A673 (cell line): ENCODE data around the gene ZNHIT6. TPM values are rescaled to one million over a fixed set of nuclear protein-coding genes. Genes with fewer than 3 reads are reported as not detected.

ENCODE experiments used
- BruUV-seq: library from RNA; stranded (reverse); fragments of 400-500 nt; replicated peaks from 2 replicates; lab custom pipeline; 2021; lab: Mats Ljungman, UMichigan
- CTCF ChIA-PET: fragments of 300-600 bp; sonication (Branson Sonifier 250); formaldehyde crosslinking; loops from one replicate; lab custom pipeline; 2022; ENCODE audit warnings: antibody characterized with exemption; lab: Charles Lee
- POLR2A ChIA-PET: fragments of 300-600 bp; sonication (Branson Sonifier 250); formaldehyde crosslinking; loops from one replicate; lab custom pipeline; 2022; ENCODE audit warnings: antibody characterized with exemption; ENCODE audit not compliant: low non-redundant PET; lab: Charles Lee
- DNase-seq: peaks from one replicate; pipeline ENCODE4 v3.0.0-alpha.2; 2015; ENCODE audit warnings: low spot score
- H3K27ac ChIP-seq: fragments of 200-600 bp; sonication (generic); 2 replicates; pipeline ENCODE4 v1.5.1; 2016; ENCODE audit warnings: mixed run types, low read depth, mild to moderate bottlenecking, mixed read lengths, antibody characterized with exemption, low read length; ENCODE audit not compliant: poor library complexity, severe bottlenecking
- H3K27me3 ChIP-seq: fragments of 200-600 bp; sonication (generic); replicated peaks from 2 replicates; pipeline ENCODE4 v1.6.1; 2017; ENCODE audit warnings: mixed run types, low read depth, mild to moderate bottlenecking, mixed read lengths, antibody characterized with exemption, low read length; ENCODE audit not compliant: insufficient read depth, poor library complexity
- H3K36me3 ChIP-seq: fragments of 200-600 bp; sonication (generic); 2 replicates; pipeline ENCODE4 v1.6.1; 2016; ENCODE audit warnings: mixed run types, mild to moderate bottlenecking, mixed read lengths, antibody characterized with exemption, low read length; ENCODE audit not compliant: insufficient read depth, poor library complexity, severe bottlenecking
- H3K4me1 ChIP-seq: fragments of 200-600 bp; sonication (generic); 2 replicates; pipeline ENCODE4 v1.6.1; 2017; ENCODE audit warnings: mixed run types, mild to moderate bottlenecking, mixed read lengths, antibody characterized with exemption, low read length; ENCODE audit not compliant: insufficient read depth, poor library complexity, severe bottlenecking
- H3K4me3 ChIP-seq: fragments of 200-600 bp; sonication (generic); 2 replicates; pipeline ENCODE4 v1.5.1; 2016; ENCODE audit warnings: low read depth, mixed run types, mild to moderate bottlenecking, mixed read lengths, low read length; ENCODE audit not compliant: poor library complexity, severe bottlenecking
- H3K9me3 ChIP-seq: fragments of 200-600 bp; sonication (generic); 2 replicates; pipeline ENCODE4 v1.6.1; 2016; ENCODE audit warnings: mixed run types, low read depth, mild to moderate bottlenecking, mixed read lengths, antibody characterized with exemption, low read length; ENCODE audit not compliant: poor library complexity, severe bottlenecking
- EZH2 ChIP-seq: fragments of 200-600 bp; sonication (generic); IDR thresholded peaks from 2 replicates; pipeline ENCODE4 v1.6.1; 2017; ENCODE audit warnings: borderline replicate concordance, low read depth, mild to moderate bottlenecking, mixed read lengths, antibody characterized with exemption, low read length; ENCODE audit not compliant: poor library complexity, severe bottlenecking
- intact Hi-C: fragments of 100-400 bp; cut with micrococcal nuclease; formaldehyde crosslinking; loops from one replicate; pipeline ENCODE4 v1.10.0; 2022; ENCODE audit not compliant: unreplicated experiment
- total RNA-seq: library from RNA; stranded (reverse); gene quantifications from 2 replicates; pipeline ENCODE4 v1.2.3, GENCODE V29; 2021
- TF ChIP-seq, protein P1 (sequence below): fragments of 300-800, 200-600 bp; sonication (generic); conservative IDR thresholded peaks from 2 replicates; pipeline ENCODE4 v1.5.1; 2017; ENCODE audit warnings: low read depth, mild to moderate bottlenecking, antibody characterized with exemption, low read length, moderate library complexity, mixed read lengths

Gene ZNHIT6
- total RNA-seq, 1 experiment from 2014 or later, result 37.6 TPM

GRCh38 chr1:85623061-85623471, 85.2 kb downstream of the ZNHIT6 start:
- POLR2A ChIA-PET, result no interaction called here
- H3K9me3 ChIP-seq, result peaks cover 15% of the 10 kb centered on the region
- DNase-seq, result no peak
- peaks cover under 1% of the 10 kb centered on the region for H3K4me1 ChIP-seq
- peaks cover 9% of the 10 kb centered on the region for H3K36me3 ChIP-seq
- CTCF ChIA-PET, result no interaction called here
- H3K27ac ChIP-seq, result no peak overlapping the region
- BruUV-seq, result no TSS peak
- H3K4me3 ChIP-seq, result no peak overlapping the region
- TF ChIP-seq, protein P1, sequence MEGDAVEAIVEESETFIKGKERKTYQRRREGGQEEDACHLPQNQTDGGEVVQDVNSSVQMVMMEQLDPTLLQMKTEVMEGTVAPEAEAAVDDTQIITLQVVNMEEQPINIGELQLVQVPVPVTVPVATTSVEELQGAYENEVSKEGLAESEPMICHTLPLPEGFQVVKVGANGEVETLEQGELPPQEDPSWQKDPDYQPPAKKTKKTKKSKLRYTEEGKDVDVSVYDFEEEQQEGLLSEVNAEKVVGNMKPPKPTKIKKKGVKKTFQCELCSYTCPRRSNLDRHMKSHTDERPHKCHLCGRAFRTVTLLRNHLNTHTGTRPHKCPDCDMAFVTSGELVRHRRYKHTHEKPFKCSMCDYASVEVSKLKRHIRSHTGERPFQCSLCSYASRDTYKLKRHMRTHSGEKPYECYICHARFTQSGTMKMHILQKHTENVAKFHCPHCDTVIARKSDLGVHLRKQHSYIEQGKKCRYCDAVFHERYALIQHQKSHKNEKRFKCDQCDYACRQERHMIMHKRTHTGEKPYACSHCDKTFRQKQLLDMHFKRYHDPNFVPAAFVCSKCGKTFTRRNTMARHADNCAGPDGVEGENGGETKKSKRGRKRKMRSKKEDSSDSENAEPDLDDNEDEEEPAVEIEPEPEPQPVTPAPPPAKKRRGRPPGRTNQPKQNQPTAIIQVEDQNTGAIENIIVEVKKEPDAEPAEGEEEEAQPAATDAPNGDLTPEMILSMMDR, result no peak
- no peak for TF ChIP-seq EZH2
- no peaks in the 10 kb centered on the region for H3K27me3 ChIP-seq
- intact Hi-C loops, result no loop called here

DNA sequence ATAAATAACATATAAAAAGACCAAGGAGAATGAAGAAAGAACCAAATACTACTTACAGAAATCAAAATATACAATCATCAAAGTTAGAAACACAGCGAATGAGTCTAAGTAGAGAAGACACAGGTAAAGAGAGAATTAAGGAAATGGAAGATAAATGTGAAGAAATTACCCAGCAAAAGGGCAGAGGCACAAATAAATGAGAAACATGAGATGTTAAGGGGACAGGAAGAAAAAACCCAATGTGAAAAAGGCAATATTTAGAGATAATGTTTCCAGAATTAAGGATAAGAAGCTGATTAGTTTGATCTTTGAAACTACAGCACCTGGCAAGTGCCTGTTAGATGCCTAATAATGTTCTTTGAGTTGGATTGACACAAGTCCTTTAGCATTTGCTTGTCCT, 86.8 kb downstream of the ZNHIT6 start:
- H3K4me3 ChIP-seq, result no peak overlapping the region
- no peaks in the 10 kb centered on the region for H3K27me3 ChIP-seq
- no TSS peak for BruUV-seq
- ChIA-PET CTCF (no interaction called here), POLR2A (no interaction called here)
- peaks cover 9% of the 10 kb centered on the region for H3K36me3 ChIP-seq
- TF ChIP-seq, protein P1, result no peak
- no peak for TF ChIP-seq EZH2
- intact Hi-C loops, result no loop called here
- DNase-seq, result no peak
- H3K27ac ChIP-seq, result no peak overlapping the region
- H3K4me1 ChIP-seq, result no peaks in the 10 kb centered on the region
- H3K9me3 ChIP-seq, result peaks cover 15% of the 10 kb centered on the region

GRCh38 chr1:85617633-85618100, 90.6 kb downstream of the ZNHIT6 start:
- no peak for TF ChIP-seq EZH2
- TF ChIP-seq, protein P1, result no peak
- Histone ChIP-seq H3K27ac (no peak overlapping the region), H3K36me3 (peaks cover 9% of the 10 kb centered on the region), H3K4me3 (no peak overlapping the region), H3K27me3 (no peaks in the 10 kb centered on the region), H3K4me1 (no peaks in the 10 kb centered on the region), H3K9me3 (peaks cover 15% of the 10 kb centered on the region)
- no TSS peak for BruUV-seq
- DNase-seq, result no peak
- ChIA-PET CTCF (no interaction called here), POLR2A (no interaction called here)
- intact Hi-C loops, result no loop called here
